ENCODE results near the gene COMMD1. TPM values are rescaled to one million over a fixed set of nuclear protein-coding genes. Genes with fewer than 3 reads are reported as not detected.
A peak's percentile ranks its signal among the peaks of the same experiment; 100 is the strongest.

The COMMD1 gene
- total RNA-seq, 4 donors from 2014 or later = 51.8 to 78.6 (median 58.3) TPM

- Histone ChIP-seq H3K36me3 (no peaks in the 10 kb centered on the region), H3K4me3 (no peak overlapping the region), H3K27me3 (no peaks in the 10 kb centered on the region), H3K9me3 (no peaks in the 10 kb centered on the region), H3K27ac (peak overlapping the region in 2 of 4 donors; percentile 37 to 48), H3K4me1 (peaks cover 5 to 9% of the 10 kb centered on the region in 2 donors)
- ATAC-seq = peak; percentile 49 to 75
- DNase-seq = peak; percentile 7 to 24
- TF ChIP-seq CTCF (IDR thresholded peaks at IDR 0.05 in 4 of 5, conservative IDR thresholded peaks at IDR 0.05 in 1 of 5) = peak in 1 of 5 experiments; percentile 17
- TF ChIP-seq POLR2A (IDR thresholded peaks at IDR 0.05) = no peak
- intact Hi-C loops (cut with DNase I; ENCODE audit: low total_unique reads) = loop anchor here (10.0 kb wide), 1 partner anchor 181 kb away; the partner anchor contains the start of gene B3GNT2
- in situ Hi-C loops (cut with MboI; ENCODE audit: low sequenced_read_pairs in 4 of 4) = no loop called here
Measured at GRCh38 chr2:62014102-62014501, 108.6 kb downstream of the COMMD1 start.

GRCh38 chr2:62016957-62017356 lies 111.5 kb downstream of the COMMD1 start:
- Histone ChIP-seq H3K4me3 (no peak overlapping the region), H3K27ac (no peak overlapping the region), H3K36me3 (no peaks in the 10 kb centered on the region), H3K27me3 (no peaks in the 10 kb centered on the region), H3K4me1 (peaks cover 5 to 9% of the 10 kb centered on the region in 2 donors), H3K9me3 (no peaks in the 10 kb centered on the region)
- intact Hi-C loops (cut with DNase I; ENCODE audit: low total_unique reads) (loop anchor here (10.0 kb wide), 1 partner anchor 178 kb away; the partner anchor contains the start of gene B3GNT2), in situ Hi-C loops (cut with MboI; ENCODE audit: low sequenced_read_pairs in 4 of 4) (no loop called here)
- no peak for DNase-seq
- TF ChIP-seq POLR2A (IDR thresholded peaks at IDR 0.05) = no peak
- no peak for ATAC-seq

- Histone ChIP-seq H3K4me1 (peaks cover 19 to 25% of the 10 kb centered on the region in 2 donors), H3K4me3 (no peak overlapping the region), H3K27me3 (no peaks in the 10 kb centered on the region), H3K36me3 (no peaks in the 10 kb centered on the region), H3K27ac (no peak overlapping the region), H3K9me3 (no peaks in the 10 kb centered on the region)
- ATAC-seq (no peak), DNase-seq (no peak)
- intact Hi-C loops (cut with DNase I; ENCODE audit: low total_unique reads) (no loop called here), in situ Hi-C loops (cut with MboI; ENCODE audit: low sequenced_read_pairs in 4 of 4) (no loop called here)
- TF ChIP-seq CTCF (IDR thresholded peaks at IDR 0.05 in 4 of 5, conservative IDR thresholded peaks at IDR 0.05 in 1 of 5) (no peak), POLR2A (IDR thresholded peaks at IDR 0.05) (no peak)
Measured at GRCh38 chr2:62029910-62030309, 124.4 kb downstream of the COMMD1 start.

- intact Hi-C loops (cut with DNase I; ENCODE audit: low total_unique reads) = no loop called here
- Histone ChIP-seq H3K27me3 (no peaks in the 10 kb centered on the region), H3K9me3 (no peaks in the 10 kb centered on the region), H3K4me1 (peaks cover 20 to 25% of the 10 kb centered on the region in 2 donors), H3K4me3 (no peak overlapping the region), H3K27ac (no peak overlapping the region), H3K36me3 (no peaks in the 10 kb centered on the region)
- no peak for TF ChIP-seq CTCF (IDR thresholded peaks at IDR 0.05 in 4 of 5, conservative IDR thresholded peaks at IDR 0.05 in 1 of 5)
- no peak for TF ChIP-seq POLR2A (IDR thresholded peaks at IDR 0.05)
- in situ Hi-C loops (cut with MboI; ENCODE audit: low sequenced_read_pairs in 4 of 4) = no loop called here
- no peak for ATAC-seq
- DNase-seq = no peak
Measured at GRCh38 chr2:62030902-62031301, 125.4 kb downstream of the COMMD1 start.

GRCh38 chr2:62032096-62032495 lies 126.6 kb downstream of the COMMD1 start:
- Histone ChIP-seq H3K9me3 (no peaks in the 10 kb centered on the region), H3K27ac (no peak overlapping the region), H3K36me3 (no peaks in the 10 kb centered on the region), H3K27me3 (no peaks in the 10 kb centered on the region), H3K4me3 (no peak overlapping the region), H3K4me1 (peaks cover 18 to 23% of the 10 kb centered on the region in 2 donors)
- DNase-seq (no peak), ATAC-seq (no peak)
- TF ChIP-seq POLR2A (IDR thresholded peaks at IDR 0.05) (no peak), CTCF (IDR thresholded peaks at IDR 0.05 in 4 of 5, conservative IDR thresholded peaks at IDR 0.05 in 1 of 5) (no peak)
- intact Hi-C loops (cut with DNase I; ENCODE audit: low total_unique reads) = no loop called here
- in situ Hi-C loops (cut with MboI; ENCODE audit: low sequenced_read_pairs in 4 of 4) = no loop called here

Data from gastrocnemius medialis (tissue), 4 donors.